HG03565 (cell line): Measurements from ENCODE around the gene LGI2.
"Not testable (repeated sequence)": the region's sequence is repeated elsewhere in the genome, so short reads cannot be mapped to it uniquely, and the experiment has no call there.

Experiments used
- ATAC-seq: cut with Tn5 transposase; IDR thresholded peaks from one replicate; pipeline ENCODE4 v1.9.1; 2021; ENCODE audit warnings: mild to moderate bottlenecking, moderate library complexity; ENCODE audit not compliant: unreplicated experiment

The LGI2 gene

GRCh38 chr4:25030277-25031076 is at the start of gene LGI2:
TSS of gene LGI2 (minus strand) at chr4:25030946. CDS start at chr4:25030693, 253 bp downstream.
- no peak for ATAC-seq

GRCh38 chr4:25078523-25078922 is 47.8 kb upstream of the LGI2 start:
- no peak for ATAC-seq

GRCh38 chr4:25076625-25077398 is 46.1 kb upstream of the LGI2 start:
- no peak for ATAC-seq

- no peak for ATAC-seq
Measured at GRCh38 chr4:25075851-25076250, 45.1 kb upstream of the LGI2 start.

GRCh38 chr4:25075129-25075528 is 44.4 kb upstream of the LGI2 start:
- no peak for ATAC-seq

- ATAC-seq = no peak
Measured at GRCh38 chr4:25070545-25070944, 39.8 kb upstream of the LGI2 start.

- no peak for ATAC-seq
Measured at GRCh38 chr4:25069014-25069413, 38.3 kb upstream of the LGI2 start.

- ATAC-seq = no peak
Measured at GRCh38 chr4:25068386-25068785, 37.6 kb upstream of the LGI2 start.

- ATAC-seq = no peak
Measured at GRCh38 chr4:25065932-25066590, 35.3 kb upstream of the LGI2 start.

- no peak for ATAC-seq
Measured at GRCh38 chr4:25065431-25065858, 34.7 kb upstream of the LGI2 start.

- not testable (repeated sequence) for ATAC-seq
Measured at GRCh38 chr4:25064447-25064846, 33.7 kb upstream of the LGI2 start.

GRCh38 chr4:25063116-25063515 is 32.4 kb upstream of the LGI2 start:
- ATAC-seq = no peak

GRCh38 chr4:25062098-25062497 is 31.4 kb upstream of the LGI2 start:
- no peak for ATAC-seq

GRCh38 chr4:25061602-25062001 is 30.9 kb upstream of the LGI2 start:
- no peak for ATAC-seq

- no peak for ATAC-seq
Measured at GRCh38 chr4:25060963-25061340, 30.2 kb upstream of the LGI2 start.

GRCh38 chr4:25060241-25060962 is 29.7 kb upstream of the LGI2 start:
- ATAC-seq = no peak

- ATAC-seq = no peak
Measured at GRCh38 chr4:25059791-25060190, 29.0 kb upstream of the LGI2 start.

GRCh38 chr4:25058796-25059195 is 28.1 kb upstream of the LGI2 start:
- no peak for ATAC-seq

GRCh38 chr4:25057299-25057698 is 26.6 kb upstream of the LGI2 start:
- no peak for ATAC-seq

- not testable (repeated sequence) for ATAC-seq
Measured at GRCh38 chr4:25052037-25052436, 21.3 kb upstream of the LGI2 start.

- no peak for ATAC-seq
Measured at GRCh38 chr4:25051534-25051933, 20.8 kb upstream of the LGI2 start.
